Heart left ventricle (tissue), 16 donors: ENCODE data around the gene OPCML. TPM values are rescaled to one million over a fixed set of nuclear protein-coding genes. Genes with fewer than 3 reads are reported as not detected.
A peak's percentile ranks its signal among the peaks of the same experiment; 100 is the strongest.

Source experiments
- ATAC-seq, 4 donors: fragments of 200-7000 bp; cut with Tn5 transposase; one replicate each; pipeline ENCODE4 v1.9.1; 2020 to 2022; ENCODE audit warnings: moderate library complexity in 4 of 4, mild to moderate bottlenecking in 3 of 4, moderate number of reproducible peaks in 1 of 4
- DNase-seq, 5 donors: peaks; one replicate each; pipeline ENCODE4 v3.0.0-alpha.2; 2020
- H3K27ac ChIP-seq, 12 donors: fragments of 200-600 bp; sonication (generic) in 4 of 12; one replicate each; pipeline versions ENCODE4 v1.5.0 to v1.8.0; 2016 to 2022; ENCODE audit warnings: mild to moderate bottlenecking in 2 of 12
- H3K27me3 ChIP-seq, 9 donors: fragments of 200-600 bp; sonication (generic) in 2 of 9; one replicate each; pipeline versions ENCODE4 v1.5.1 to v1.8.0; 2016 to 2022; ENCODE audit warnings: mild to moderate bottlenecking in 3 of 9
- H3K36me3 ChIP-seq, 9 donors: fragments of 200-600 bp; sonication (generic) in 2 of 9; one replicate each; pipeline versions ENCODE4 v1.5.0 to v1.8.0; 2018 to 2022; ENCODE audit warnings: mild to moderate bottlenecking in 2 of 9
- H3K4me1 ChIP-seq, 12 donors: fragments of 200-600 bp; sonication (generic) in 4 of 12; one replicate each; pipeline versions ENCODE4 v1.5.0 to v1.8.0; 2016 to 2022; ENCODE audit warnings: mild to moderate bottlenecking in 3 of 12
- H3K4me3 ChIP-seq, 12 donors: fragments of 200-600 bp; sonication (generic) in 4 of 12; one replicate each; pipeline versions ENCODE4 v1.5.0 to v1.8.0; 2017 to 2022; ENCODE audit warnings: mild to moderate bottlenecking in 9 of 12, moderate library complexity in 4 of 12
- H3K9me3 ChIP-seq, 12 donors: fragments of 200-600 bp; sonication (generic) in 4 of 12; one replicate each; pipeline versions ENCODE4 v1.5.0 to v1.8.0; 2016 to 2022; ENCODE audit warnings: mild to moderate bottlenecking in 1 of 12
- CTCF ChIP-seq, 12 donors: fragments of 200-600 bp; sonication (generic) in 4 of 12; IDR thresholded peaks; one replicate each; pipeline versions ENCODE4 v1.5.0 to v1.8.0; 2018 to 2022; ENCODE audit warnings: antibody characterized with exemption in 12 of 12, mild to moderate bottlenecking in 5 of 12
- POLR2A ChIP-seq, 2 donors: fragments of 450-650 bp; IDR thresholded peaks; one replicate each; pipeline ENCODE4 v1.6.1; 2017; ENCODE audit warnings: antibody characterized with exemption in 2 of 2, mild to moderate bottlenecking in 2 of 2, moderate library complexity in 2 of 2
- WGBS, 4 donors: extraction: QIAGEN DNeasy Blood & Tissue Kit in 2 of 4; methylation state at CpG; one replicate each; pipeline versions ENCODE4 v1.1.5 to v1.1.7; 2013 to 2018; 5-methylcytosine and 5-hydroxymethylcytosine counted together
- intact Hi-C, 10 donors: fragments of 100-400 bp; cut with DNase I; formaldehyde crosslinking; loops; one replicate each; pipeline versions ENCODE4 v1.11.1 to v1.14.2; 2022
- polyA plus RNA-seq, 2 donors: library from polyadenylated mRNA; stranded (reverse); fragments of 200-250 nt; gene quantifications; one replicate each; pipeline ENCODE4 v1.2.3, GENCODE V29; 2013
- total RNA-seq, 9 donors: library from RNA; depleted of rRNA in 2 of 9; stranded (reverse); fragments of >200 nt in 2 of 9; fragmentation: NEBNext Ultra II Directional in 3 of 9; extraction: Animal tissue kit (Norgen Biotek cat#: 25700) in 3 of 9; gene quantifications; one replicate each; pipeline versions ENCODE4 v1.1.0 to v1.2.4, GENCODE V29; 2016 to 2023
- donor health status: ischemic (EF 13 %, LVEDD 7.1; RV severe dilation, severe dysfunction).
- donor health status: healthy with polysubstance abuse.
- donor health status: DM: no; HTN: yes; CAD: no.
- donor health status: DM: no; HTN: no; CAD: no.
- donor health status: ischemic (EF 25% LVEDD 6.9; RV normal size, moderate dysfunction).
- donor health status: ischemic (EF 25% LVEDD 5.7; RV mildly dilated, moderate dysfunction).
- donor health status: healthy.
- donor health status: DM: yes; HTN: yes; CAD: no.
- donor health status: ischemic (EF 35%, LVEDD 5.7; RV mildly dilated, moderate dysfunction).
- donor health status: nonischemic (EF 11% LVEDD 7.7; RV severe dilation, severe dysfunction).
- donor health status: DM: yes; HTN: yes; CAD: no.
- donor health status: PGD.
- donor health status: ischemic (EF 29% LVEDD 5.4; RV normal size, mild dysfunction).
- donor health status: nonischemic (EF 23%, LVEDD 6.1; RV moderate dilation, normal function).

OPCML gene
- total and polyA plus RNA-seq, 11 donors = 0.04 to 1.3 (median 0.23) TPM; not detected in 3

- Histone ChIP-seq H3K27ac (no peak overlapping the region), H3K36me3 (no peaks in the 10 kb centered on the region), H3K27me3 (peaks cover 0 to 5% (median 0%) of the 10 kb centered on the region in 9 donors), H3K4me3 (no peak overlapping the region), H3K4me1 (peaks cover 0 to 15% (median 0%) of the 10 kb centered on the region in 12 donors), H3K9me3 (no peaks in the 10 kb centered on the region)
- ATAC-seq (no peak), DNase-seq (no peak)
- TF ChIP-seq POLR2A (IDR thresholded peaks at IDR 0.05) (no peak), CTCF (IDR thresholded peaks at IDR 0.05) (no peak)
- 64 to 74% (median 70%) methylated on average over 5 of the region's 5 CpGs for WGBS, 4 donors
- intact Hi-C loops = no loop called here
Observed at GRCh38 chr11:132771746-132772145, 760.6 kb downstream of the OPCML start.

- ATAC-seq (peak in 2 of 4 donors; percentile 44 to 57), DNase-seq (no peak)
- Histone ChIP-seq H3K27ac (no peak overlapping the region), H3K4me3 (no peak overlapping the region), H3K9me3 (no peaks in the 10 kb centered on the region), H3K27me3 (peaks cover 0 to 5% (median 0%) of the 10 kb centered on the region in 9 donors), H3K4me1 (peaks cover 0 to 15% (median 0%) of the 10 kb centered on the region in 12 donors), H3K36me3 (no peaks in the 10 kb centered on the region)
- 38 to 54% (median 45%) methylated on average over 7 of the region's 7 CpGs for WGBS, 4 donors
- intact Hi-C loops = no loop called here
- no peak for TF ChIP-seq CTCF (IDR thresholded peaks at IDR 0.05)
- TF ChIP-seq POLR2A (IDR thresholded peaks at IDR 0.05) = no peak
Observed at GRCh38 chr11:132770829-132771530, 761.3 kb downstream of the OPCML start.

GRCh38 chr11:132763503-132763902 lies 768.8 kb downstream of the OPCML start:
- 94 to 97% (median 95%) methylated on average over 5 of the region's 5 CpGs for whole genome bisulfite sequencing, 4 donors
- ATAC-seq (no peak), DNase-seq (no peak)
- H3K27me3 ChIP-seq = peaks cover 0 to 4% (median 0%) of the 10 kb centered on the region in 9 donors
- peaks cover 0 to 10% (median 0%) of the 10 kb centered on the region in 12 donors for H3K9me3 ChIP-seq
- no peaks in the 10 kb centered on the region for H3K36me3 ChIP-seq
- H3K4me3 ChIP-seq = no peak overlapping the region
- TF ChIP-seq CTCF (IDR thresholded peaks at IDR 0.05) (no peak), POLR2A (IDR thresholded peaks at IDR 0.05) (no peak)
- H3K4me1 ChIP-seq = no peaks in the 10 kb centered on the region
- no peak overlapping the region for H3K27ac ChIP-seq
- intact Hi-C loops = no loop called here

- H3K27ac ChIP-seq = no peak overlapping the region
- H3K9me3 ChIP-seq = peaks cover 0 to 25% (median 0%) of the 10 kb centered on the region in 12 donors
- H3K4me1 ChIP-seq = no peaks in the 10 kb centered on the region
- 88 to 92% (median 88%) methylated on average over 5 of the region's 5 CpGs for WGBS, 4 donors
- no peak for DNase-seq
- intact Hi-C loops = no loop called here
- ATAC-seq = no peak
- H3K4me3 ChIP-seq = no peak overlapping the region
- H3K27me3 ChIP-seq = no peaks in the 10 kb centered on the region
- no peak for TF ChIP-seq CTCF (IDR thresholded peaks at IDR 0.05)
- no peak for TF ChIP-seq POLR2A (IDR thresholded peaks at IDR 0.05)
- H3K36me3 ChIP-seq = no peaks in the 10 kb centered on the region
Observed at GRCh38 chr11:132755934-132756333, 776.4 kb downstream of the OPCML start.
